Iris pigment epithelial cell (primary cell): ENCODE results near the gene OTX2.

Source experiments
- DNase-seq: peaks from one replicate; pipeline ENCODE4 v3.0.0-alpha.2; 2011; ENCODE audit warnings: low read depth

Gene OTX2

DNA sequence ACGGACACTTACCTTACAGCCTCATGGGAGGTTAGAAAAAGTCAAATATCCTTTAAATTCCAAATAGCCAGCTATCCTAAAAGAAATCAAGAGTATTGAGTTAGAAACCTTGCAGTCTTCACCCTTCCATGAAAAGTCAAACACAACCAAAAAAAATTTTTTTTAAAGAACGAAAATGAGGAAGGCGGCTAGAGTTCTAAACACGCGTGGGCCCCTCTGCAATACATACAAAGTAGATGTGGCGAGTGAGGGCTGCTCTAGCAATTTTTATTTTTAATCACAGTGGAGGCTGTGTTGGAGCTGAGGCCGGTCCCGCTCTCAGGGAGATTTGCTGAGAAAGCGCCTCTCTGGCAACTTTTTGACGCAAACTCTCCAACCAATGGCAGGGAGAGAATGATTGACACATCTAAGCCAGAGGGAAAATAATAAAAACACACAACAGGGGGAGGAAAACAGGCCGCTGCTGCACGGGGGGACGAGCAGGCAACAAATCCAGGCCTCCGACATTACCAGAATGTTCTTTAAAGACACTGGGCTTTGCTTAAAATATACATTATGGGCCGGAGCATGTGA is at the start of gene OTX2:
TSS of gene OTX2 (minus strand) at position 333 of the 573 bp plus-strand sequence. CDS start 5,023 bp downstream, outside the sequence.
- DNase-seq = no peak

DNA sequence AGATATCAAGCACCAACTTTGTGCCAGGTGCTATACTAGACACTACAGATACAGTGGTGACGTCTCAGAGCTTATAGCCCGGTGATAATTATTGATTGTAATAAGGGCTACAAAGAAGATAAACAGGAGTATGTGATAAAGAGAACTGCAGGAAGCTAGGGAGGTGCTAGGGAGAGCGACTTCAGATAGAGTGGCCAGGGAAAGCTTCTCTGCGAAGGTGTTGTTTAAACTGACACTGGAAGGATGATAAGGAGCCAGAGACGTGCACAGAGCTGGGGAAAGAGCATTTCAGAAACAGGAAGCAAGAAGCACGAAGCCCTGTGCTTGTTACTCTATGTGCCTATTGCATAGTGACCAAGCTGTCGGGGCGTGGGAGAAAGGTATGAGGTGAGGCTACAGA is 48.1 kb upstream of the OTX2 start:
- no peak for DNase-seq

DNA sequence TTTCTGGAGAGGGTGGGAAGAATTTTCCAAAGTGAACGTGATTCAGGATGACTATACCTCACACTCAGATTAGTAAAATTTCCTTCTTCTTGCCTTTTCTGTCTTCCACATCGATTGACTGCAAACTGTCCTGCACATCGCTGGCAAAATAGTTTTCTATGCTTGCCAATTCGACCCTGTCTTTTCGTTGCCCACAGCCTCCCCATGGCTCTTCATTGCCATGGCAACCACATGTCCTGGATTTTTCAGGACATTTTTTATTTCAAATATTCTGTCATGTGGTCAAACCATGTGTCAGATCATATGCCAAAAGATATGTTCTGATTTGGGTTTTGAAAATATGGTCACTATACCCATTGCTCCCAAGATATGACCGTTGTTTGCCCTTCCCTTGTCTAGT is 46.9 kb upstream of the OTX2 start:
- no peak for DNase-seq

DNA sequence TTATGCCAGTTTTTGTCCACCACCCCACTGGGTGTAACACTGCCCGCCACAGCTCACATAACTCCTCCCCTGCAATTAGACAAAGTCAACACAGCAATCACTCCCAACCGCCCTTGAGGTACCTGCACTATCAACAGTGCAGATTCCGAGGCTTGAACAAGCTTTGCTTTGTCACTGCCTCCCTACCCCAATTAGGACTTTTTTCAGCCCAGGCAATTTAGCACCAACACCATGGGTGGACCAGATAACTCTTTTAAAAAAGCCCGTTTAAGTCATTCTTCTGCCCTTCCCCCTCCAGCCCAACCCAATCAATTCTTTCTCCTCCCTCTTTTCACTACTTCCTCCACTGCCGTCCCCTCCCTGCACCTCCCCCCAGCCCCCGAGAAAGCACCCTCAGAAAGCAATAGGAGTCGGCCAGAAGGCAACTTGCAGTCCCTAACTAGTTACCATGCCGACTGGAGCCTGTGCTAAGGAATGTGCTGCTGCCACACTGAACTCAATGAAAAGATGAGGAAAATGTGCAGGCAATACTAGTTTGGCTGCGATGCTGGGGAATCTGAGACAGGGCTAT is 45.7 kb upstream of the OTX2 start:
- no peak for DNase-seq

DNA sequence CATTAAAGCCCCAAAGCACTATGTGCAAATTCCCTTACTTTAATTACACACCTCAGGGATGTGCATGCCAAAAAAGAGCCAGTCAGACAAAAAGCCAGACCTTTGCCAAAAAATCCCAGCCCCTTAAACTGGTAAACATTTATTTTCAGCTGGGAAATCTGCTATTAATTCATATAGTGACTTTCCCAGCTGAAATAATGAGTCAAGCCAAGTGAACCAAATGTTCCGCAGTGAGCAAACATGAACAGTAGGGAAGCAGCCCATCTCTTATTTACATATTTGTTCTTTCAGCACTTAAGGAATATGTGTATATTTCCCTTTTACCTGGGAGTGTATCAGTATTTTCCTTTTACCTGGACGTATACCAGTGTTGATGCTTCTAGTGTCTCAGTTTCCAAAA is 44.0 kb upstream of the OTX2 start:
- DNase-seq = no peak

DNA sequence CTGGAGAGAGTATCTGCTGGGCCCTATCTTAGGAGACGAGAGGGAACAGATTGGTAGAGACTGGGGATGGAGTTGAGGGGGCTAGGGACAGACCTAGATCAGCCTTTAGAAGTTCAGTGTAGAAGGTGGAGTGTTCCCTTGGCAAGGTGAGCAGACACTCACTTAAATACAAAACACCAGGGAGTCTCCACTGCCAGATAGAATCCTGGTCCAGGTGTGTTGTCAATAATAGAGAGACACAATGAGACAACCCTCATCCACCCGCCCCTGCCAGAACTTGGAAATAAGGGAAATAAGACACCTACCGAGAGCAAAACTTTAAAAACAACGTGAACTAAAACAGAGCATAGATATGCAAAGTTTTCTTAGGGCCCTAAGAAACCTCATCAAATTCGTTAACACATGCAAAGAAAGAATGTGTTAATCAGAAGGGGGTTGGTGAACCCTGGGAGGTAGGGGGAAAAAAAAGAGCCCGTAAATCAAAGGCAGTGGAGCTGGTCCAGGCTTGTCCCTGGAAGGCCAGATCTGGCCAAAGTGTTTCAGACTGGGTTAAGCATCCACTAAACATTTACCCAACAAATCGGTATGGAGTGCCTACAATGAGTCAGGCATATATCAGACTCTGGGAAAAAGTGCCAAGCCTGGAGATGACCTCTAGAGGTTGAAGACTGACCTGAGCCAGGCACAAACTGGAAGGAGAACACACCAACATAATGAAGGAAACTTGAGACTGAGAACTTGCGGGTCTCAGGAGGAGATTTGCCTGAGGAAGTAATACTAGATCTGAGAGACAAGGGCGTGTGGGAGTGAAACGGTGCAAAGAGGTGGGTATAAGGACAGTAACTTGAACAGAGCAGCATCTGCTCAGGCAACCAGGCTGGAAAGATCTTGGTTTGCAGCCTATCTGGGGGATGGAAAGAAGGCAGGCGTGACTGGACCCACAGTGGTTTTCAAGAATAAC is 37.0 kb upstream of the OTX2 start:
- no peak for DNase-seq

DNA sequence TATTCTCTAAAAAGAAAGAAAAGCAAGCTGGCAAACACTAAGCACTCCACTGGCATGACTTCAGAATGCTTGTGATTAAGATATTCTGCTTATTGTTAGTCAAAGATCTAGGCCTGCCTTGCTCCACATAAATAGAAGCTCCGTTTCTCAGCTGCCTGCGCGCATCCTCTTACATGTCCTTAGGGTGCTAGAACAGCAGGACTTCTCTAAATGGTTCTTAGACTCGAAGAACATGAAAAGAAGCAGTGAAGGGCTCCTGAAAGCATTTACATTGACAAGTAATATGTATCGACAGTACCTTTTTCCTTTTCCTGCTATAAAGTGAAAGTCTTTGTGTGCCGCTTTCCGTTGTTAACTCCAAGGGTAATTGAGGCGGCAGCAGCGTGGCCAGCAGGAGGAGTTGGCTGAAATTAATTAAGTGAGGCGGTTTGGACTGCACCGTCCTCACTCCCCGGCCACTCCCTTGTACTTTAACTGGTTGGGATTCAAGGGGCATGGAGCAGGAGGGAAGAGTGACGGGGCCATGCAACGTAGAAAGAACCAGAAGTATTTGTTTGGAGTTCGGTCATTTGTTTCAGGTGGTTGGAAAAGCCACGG is 34.2 kb upstream of the OTX2 start:
- DNase-seq = no peak

DNA sequence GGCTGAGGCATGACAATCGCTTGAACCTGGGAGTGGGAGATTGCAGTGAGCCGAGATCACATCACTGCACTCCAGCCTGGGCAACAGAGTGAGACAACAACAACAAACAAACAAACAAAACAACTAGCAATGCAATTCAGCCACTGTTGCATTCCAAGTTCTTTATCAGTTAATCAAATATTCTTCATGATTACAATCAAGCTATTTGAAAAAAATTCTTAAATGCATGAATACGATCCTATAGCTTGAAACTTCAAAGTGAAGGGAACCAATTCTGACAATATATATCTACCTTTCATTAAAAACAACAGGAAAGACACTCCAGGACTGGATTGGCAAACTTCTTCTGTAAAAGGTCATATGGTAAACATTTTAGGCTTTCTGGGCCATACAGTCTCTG is 31.3 kb upstream of the OTX2 start:
- DNase-seq = no peak

DNA sequence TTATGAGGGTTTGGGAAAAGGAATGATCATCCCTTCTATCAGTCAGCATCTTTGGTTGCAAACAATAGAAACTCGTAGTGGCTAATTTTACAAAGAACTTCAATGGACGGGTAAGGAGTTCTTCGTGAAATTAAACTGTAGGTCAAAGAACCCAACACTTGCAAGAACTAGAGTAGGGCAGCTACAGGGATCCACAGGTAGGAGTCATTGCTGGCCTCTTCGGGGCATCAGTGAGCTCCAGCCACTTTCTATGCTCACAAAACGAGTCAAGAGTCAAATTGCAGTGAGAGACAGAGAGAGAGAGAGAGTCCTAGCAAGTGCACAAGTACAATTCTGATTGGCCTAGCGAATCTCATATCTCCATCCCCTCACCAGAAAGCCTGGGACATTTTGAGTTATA is 29.9 kb upstream of the OTX2 start:
- no peak for DNase-seq

DNA sequence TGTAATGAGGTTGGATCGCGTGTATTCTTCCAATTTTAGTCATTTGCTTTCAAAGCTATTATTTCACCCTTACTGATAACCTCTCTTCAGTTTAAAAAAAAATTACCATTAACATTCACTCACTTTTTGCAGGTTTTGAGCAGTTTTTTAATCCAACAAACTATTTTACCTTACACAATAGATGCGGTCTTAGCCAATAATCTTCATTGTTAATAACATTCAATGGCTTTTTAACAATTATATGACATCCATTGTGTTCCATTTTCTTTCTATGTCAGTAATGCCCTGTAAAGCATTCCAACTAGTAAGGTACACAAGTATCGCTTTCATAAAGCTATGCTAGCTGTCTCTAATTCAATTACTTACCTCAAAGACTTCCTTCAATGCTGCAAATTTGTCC is 18.9 kb upstream of the OTX2 start:
- no peak for DNase-seq

DNA sequence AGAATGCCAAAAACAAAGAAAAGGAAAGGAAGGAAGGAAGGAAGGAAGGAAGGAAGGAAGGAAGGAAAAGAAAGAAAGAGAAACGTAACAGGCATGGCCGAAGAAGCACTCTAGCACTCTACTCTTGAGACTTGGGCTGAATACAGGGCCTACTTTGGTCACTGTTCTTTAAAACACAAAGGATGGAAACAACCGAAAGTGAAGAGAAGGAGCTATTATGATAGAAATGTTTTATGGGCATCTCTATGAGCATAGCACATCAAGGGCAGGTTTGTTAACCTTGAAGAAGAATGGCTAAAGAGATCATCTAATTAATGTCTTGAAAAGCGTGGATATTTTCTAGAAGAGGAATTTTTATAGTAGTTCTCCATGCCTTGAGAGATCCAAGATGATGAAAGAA is 15.9 kb upstream of the OTX2 start:
- DNase-seq = no peak

DNA sequence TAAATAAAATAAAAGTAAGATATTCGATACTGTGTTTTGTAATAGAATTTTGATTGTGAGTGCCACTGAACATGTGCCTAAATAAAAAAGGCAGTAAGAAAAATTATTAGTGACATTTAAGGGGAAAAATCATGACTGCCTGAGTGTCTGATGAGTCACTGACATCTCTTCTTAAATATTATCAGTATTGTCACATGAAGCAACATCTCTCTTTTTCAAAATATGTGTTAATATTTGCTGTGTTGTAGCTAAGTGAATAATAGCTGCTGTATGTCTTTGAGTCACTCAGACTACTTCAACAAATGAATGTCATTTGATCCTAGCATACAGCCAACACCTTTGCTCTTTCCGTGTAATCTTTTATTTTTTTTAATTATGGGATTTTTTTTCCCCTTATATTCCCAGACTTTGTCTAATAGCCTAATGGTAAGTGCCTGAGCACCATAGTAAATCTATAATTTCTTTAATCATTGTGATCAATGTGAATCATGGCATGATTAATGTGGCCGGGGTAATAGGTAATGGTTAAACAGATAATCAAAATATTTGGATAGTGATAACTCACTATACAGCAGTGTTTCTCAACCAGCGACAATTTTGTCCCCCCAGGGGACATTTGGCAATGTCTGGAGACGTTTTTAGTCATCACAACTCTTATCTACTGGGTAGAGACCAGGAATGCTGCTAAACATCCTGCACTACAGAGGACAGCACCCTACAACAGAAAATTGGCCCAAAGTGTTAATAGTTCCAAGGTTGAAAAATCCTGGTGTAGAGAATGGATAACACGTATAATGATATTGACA is 11.7 kb upstream of the OTX2 start:
- DNase-seq = no peak

DNA sequence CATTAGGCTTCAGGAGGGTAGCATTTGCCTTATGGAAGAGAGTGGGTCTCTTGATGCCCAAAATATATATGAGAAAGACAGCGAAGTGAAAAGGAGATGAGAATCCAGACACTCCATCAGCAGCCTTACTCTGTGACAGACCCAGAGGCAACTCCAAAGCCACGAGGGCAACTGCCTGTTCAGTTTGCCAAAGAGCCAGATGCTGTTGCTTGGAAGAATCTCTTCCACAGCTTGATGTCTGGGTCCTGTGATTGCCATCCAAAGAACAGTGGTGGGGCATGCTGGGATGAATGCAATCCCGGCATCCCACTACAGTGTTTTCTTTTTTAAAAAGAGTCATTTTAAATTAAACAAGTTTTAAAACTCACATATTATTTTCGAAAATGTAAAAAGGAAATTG is 10.9 kb upstream of the OTX2 start:
- DNase-seq = no peak

DNA sequence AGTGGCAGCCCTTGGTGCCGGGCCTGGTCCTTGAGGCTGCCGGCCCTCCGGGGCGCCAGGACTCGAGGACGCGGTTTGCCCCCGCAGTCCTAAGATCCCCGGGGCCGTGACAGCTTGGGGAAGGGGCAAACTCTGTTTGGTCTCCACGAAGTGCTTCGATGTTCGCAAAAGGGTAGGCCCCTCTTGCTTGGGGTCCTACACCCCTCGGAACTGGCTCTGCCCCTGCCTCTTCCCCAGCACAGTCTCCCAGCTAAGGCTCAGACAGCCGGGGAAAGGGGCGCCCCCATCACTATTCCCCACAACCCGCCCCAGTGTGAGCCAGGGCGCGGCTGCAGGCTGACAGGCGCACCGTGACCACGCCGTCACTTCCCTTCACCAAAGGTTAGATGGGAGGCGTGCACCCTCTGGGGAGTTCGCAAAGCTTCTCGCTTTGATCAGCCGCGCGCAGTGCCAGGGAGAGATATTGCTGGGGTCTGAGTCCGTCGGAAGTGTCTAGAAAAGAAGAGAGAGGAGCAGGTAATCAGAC is 7.2 kb upstream of the OTX2 start:
- DNase-seq = no peak

DNA sequence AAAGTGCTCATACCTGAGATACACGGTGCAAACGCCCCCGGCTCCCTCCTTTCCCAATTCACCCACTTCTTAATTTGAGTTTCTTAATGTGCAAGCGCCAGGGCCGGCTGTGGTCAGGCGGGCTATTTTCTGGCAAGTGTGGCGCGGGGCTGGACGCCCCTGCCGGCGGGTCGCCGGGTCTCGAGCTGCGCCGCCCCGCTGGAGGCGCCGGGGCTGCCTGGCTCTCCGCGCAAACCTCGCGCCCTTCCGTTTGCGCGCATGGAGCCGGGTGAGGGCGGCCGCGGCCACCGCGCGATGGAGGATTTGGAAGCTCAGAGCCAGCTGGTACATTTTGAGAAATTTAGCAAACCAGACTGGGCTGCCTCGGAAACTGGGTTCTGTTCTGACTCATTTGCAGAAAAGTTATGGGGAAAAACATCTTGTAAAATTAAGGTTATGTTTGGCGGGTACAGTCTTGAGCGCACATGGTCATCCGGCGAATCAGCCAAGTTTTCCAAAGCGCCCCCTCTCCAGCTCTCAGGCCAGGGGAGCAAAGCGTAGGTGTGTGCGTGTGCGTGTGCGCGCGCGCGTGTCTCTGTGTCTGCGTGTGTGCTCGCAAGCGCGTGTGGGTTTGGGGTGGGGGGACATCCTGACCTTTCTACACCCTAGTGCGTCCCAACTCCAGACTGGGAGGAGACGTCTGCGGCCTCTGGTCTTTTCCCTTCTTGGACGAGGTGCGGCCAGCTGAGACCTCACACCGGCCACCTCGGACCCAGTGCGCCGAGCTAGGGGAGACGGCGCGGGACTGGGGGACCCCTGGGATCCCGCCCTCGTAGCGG is 6.5 kb upstream of the OTX2 start:
- no peak for DNase-seq

DNA sequence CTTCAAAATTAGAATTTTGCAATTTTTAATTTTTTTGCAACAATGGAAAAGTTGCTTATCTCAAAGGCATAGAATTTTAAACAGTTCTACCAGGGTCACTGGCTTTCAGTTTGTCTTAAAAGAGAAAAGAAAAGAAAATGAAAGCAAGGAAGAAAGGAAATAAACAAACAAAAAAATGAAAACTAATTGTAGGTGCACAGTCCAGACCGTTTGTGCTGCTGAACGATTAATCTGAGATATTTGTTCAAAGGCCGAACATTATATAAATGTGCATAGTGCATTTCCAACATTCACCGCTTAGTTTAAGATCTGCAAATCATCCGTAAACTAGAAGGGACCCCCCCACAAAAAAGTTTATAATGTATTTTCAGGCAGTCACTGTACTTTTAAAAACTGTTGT is 5.5 kb upstream of the OTX2 start:
- DNase-seq = no peak

DNA sequence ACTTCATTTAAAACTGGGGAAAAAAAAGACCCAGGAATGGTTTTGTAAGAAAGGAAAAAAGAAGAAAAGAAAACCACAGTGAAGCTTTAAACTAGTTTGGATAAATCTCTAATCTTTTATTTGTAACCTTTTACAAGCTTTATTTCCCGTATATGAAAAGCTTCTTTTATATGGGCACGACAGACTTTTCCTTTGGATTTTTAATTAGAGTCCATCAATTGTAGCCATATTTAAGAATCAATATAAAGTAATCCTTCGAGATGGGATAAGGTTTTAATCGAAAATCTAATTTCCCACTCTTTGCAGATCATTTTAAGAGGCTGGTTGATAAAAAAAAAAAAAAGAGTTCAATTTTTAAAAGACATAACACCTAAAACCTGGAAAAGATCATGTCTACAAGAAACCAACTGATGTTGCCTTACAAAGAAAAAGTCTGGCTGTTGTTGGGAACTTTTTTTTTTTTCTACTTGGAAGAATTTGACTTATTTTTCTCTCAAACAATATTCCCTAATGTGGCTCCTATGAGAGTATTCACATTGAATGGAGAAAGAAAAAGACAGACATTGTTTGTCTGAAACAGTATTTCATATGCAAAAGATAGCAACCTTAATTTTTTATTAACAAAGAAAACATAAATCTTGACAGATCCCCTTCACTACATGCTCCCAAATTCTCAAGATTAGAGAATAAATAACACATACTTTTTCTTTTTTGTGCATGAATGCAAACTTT is 4.9 kb upstream of the OTX2 start:
- no peak for DNase-seq

DNA sequence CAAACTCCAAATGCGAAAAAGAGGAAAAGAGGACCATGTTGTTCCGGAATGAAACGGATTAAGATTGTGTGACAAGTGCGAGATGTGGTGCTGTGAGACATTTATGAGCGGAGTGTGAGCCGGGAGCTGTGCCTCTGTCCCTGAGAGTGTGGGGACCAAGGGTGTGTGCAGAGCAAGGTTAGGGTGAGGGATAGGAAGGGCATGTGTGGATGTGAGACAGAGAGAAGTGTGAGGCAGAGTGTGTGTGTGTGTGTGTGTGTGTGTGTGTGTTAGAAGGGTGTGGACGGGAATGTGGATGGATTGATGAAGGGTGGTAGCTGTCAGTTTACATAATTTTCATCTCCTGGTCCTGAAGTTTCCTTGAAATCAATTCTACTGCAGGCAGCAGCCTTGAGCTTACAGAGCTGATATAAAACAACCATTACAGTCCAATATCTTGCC is 4.3 kb upstream of the OTX2 start:
- no peak for DNase-seq

DNA sequence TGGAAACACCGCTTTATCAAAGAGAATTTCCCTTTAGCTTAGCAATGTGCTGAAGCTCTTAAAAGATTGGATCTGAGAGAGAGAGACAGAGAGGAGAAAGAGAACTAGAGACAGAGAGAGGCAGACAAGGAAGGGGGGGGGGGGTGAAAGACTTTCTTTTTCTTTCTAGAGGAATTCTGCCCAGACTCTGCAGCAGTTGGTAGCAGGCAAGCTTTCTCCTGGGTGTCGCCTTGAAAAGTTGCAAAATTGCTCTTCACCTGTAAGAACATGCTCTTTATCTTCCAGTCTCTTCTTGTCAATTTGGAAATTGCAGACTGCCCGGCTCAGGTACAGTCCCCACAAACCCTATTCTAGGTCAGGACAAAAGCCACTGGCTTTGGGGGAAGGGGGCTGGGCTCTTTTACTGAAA is 2.9 kb upstream of the OTX2 start:
- DNase-seq = no peak
